ENCODE data around the gene IFNA14.

GRCh38 chr9:21251190-21251589 lies 11.4 kb upstream of the IFNA14 start:
- TF ChIP-seq, protein P1, sequence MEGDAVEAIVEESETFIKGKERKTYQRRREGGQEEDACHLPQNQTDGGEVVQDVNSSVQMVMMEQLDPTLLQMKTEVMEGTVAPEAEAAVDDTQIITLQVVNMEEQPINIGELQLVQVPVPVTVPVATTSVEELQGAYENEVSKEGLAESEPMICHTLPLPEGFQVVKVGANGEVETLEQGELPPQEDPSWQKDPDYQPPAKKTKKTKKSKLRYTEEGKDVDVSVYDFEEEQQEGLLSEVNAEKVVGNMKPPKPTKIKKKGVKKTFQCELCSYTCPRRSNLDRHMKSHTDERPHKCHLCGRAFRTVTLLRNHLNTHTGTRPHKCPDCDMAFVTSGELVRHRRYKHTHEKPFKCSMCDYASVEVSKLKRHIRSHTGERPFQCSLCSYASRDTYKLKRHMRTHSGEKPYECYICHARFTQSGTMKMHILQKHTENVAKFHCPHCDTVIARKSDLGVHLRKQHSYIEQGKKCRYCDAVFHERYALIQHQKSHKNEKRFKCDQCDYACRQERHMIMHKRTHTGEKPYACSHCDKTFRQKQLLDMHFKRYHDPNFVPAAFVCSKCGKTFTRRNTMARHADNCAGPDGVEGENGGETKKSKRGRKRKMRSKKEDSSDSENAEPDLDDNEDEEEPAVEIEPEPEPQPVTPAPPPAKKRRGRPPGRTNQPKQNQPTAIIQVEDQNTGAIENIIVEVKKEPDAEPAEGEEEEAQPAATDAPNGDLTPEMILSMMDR (IDR thresholded peaks at IDR 0.05 in 4 of 5, conservative IDR thresholded peaks at IDR 0.05 in 1 of 5): no peak
- TF ChIP-seq POLR2A (IDR thresholded peaks at IDR 0.05): no peak

All from gastrocnemius medialis (tissue), 4 donors.